ENCODE data around the gene ZNF808. TPM values are rescaled to one million over a fixed set of nuclear protein-coding genes. Genes with fewer than 3 reads are reported as not detected.
"Not testable (repeated sequence)": the region's sequence is repeated elsewhere in the genome, so short reads cannot be mapped to it uniquely, and the experiment has no call there.

ZNF808 gene
- total RNA-seq (10 to 100 TPM; 28.4 to 31.5 TPM), polyA plus RNA-seq (ENCODE audit: insufficient read depth, low read depth, low replicate concordance) (10.0 TPM)
- long read RNA-seq, donor 1, partial matches to known transcripts, result 0 of 1 reads
- long read RNA-seq, donor 1, other reads (novel, unspliced or antisense), result 0 of 1 reads
- long read RNA-seq, donor 2, partial matches to known transcripts, result 0 of 1 reads
- long read RNA-seq, donor 2, other reads (novel, unspliced or antisense), result 0 of 1 reads

DNA sequence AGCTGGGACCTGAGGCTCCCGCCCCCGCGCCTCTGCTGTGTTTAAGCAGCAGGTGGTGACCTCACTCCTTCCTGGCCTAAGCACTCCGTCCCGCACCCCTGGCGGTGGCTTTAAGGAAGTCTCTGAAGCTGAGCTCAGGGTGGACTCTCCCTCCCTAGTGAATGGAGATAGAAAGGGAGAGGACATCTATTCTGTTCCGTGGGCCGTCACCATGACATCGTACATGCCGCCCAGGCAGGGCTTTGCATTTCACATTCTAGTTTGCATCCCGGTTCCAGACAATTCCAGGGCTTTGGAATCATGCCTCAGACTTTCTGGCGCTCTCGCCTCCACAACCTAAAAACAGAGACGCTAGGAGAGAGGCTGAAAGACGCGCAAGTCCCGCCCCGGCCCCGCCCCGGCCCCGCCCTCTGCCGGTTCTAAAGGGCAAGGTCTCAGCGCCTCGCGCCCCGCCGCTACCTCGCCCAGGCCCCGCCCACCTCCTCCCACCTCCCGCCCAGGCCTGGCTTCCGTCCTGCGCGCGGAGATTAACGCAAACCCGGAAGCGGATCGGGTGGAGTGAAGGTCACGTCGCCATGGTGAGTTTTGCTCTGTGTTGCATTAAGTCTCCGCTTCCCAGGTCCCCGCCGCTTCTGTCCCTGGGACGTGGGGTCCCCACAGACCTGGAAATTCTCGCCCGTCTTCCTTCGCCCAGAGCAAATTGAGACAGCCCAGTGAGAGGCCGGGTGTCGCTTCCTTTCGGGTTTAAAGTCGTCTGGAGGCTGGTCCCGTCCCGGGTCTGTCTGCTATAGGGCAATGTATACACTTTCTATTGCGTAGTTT lies at the start of gene ZNF808:
Gene ZNF808, plus strand, starts transcription at position 535 of the 822 bp plus-strand sequence. CDS start 15,617 bp downstream, outside the sequence.
- Histone ChIP-seq H3K4me1 (peaks cover 5% of the 10 kb centered on the region), H3K27ac (peak within 1 kb of the TSS; percentile 31 to 85)

GRCh38 chr19:52484111-52484743 lies 43.2 kb upstream of the ZNF808 start:
- H3K27ac ChIP-seq; H3K9me3 ChIP-seq; H3K27me3 ChIP-seq; H3K36me3 ChIP-seq (ENCODE audit: low read depth, missing control alignments); H3K4me1 ChIP-seq; H3K4me3 ChIP-seq; intact Hi-C loops (cut with DNase I; ENCODE audit: low total_unique reads); DNase-seq: not testable (repeated sequence)
- 48 to 54% methylated on average over 4 to 7 of the region's 7 CpGs for WGBS, 2 donors

More for the DNA sequence above, at the start of gene ZNF808:
- Histone ChIP-seq H3K36me3 (ENCODE audit: low read depth, missing control alignments) (no peaks in the 10 kb centered on the region), H3K27me3 (no peaks in the 10 kb centered on the region), H3K4me3 (peak within 1 kb of the TSS; percentile 77 to 82), H3K9me3 (no peaks in the 10 kb centered on the region)
- DNase-seq, result peak; percentile 97
- intact Hi-C loops (cut with DNase I; ENCODE audit: low total_unique reads), result no loop called here
- TF ChIP-seq, protein P1, sequence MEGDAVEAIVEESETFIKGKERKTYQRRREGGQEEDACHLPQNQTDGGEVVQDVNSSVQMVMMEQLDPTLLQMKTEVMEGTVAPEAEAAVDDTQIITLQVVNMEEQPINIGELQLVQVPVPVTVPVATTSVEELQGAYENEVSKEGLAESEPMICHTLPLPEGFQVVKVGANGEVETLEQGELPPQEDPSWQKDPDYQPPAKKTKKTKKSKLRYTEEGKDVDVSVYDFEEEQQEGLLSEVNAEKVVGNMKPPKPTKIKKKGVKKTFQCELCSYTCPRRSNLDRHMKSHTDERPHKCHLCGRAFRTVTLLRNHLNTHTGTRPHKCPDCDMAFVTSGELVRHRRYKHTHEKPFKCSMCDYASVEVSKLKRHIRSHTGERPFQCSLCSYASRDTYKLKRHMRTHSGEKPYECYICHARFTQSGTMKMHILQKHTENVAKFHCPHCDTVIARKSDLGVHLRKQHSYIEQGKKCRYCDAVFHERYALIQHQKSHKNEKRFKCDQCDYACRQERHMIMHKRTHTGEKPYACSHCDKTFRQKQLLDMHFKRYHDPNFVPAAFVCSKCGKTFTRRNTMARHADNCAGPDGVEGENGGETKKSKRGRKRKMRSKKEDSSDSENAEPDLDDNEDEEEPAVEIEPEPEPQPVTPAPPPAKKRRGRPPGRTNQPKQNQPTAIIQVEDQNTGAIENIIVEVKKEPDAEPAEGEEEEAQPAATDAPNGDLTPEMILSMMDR (IDR thresholded peaks at IDR 0.05), result peak; percentile 48 to 67 (median 64)
- no peak for TF ChIP-seq POLR2A (IDR thresholded peaks at IDR 0.05)
- 1% methylated on average over 25 to 52 of the region's 54 CpGs for WGBS, 2 donors

DNA sequence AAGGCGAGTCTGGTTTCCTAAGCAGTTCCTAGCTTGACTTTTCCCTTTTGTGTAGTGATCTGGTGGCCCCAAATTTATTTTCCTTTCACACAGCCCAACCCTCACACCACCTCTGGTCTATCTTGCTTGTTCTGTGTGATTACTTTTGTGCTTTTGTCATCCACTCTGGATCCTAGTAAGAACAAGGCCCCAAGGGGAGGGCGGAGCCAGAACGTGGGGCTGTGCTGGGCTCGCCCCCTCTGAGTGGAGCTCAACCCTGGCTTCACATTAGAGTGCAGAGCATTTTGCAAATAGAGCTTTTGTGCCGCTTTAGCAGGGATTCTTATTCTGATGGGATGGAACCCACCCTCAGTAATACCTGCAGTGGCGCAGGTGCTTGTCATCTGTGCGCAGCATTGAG lies 42.4 kb upstream of the ZNF808 start:
- H3K27ac ChIP-seq; H3K36me3 ChIP-seq (ENCODE audit: low read depth, missing control alignments); DNase-seq; H3K4me3 ChIP-seq; intact Hi-C loops (cut with DNase I; ENCODE audit: low total_unique reads); H3K4me1 ChIP-seq; H3K9me3 ChIP-seq; H3K27me3 ChIP-seq: not testable (repeated sequence)
- WGBS, 2 donors, result 54 to 65% methylated on average over 7 of the region's 7 CpGs

DNA sequence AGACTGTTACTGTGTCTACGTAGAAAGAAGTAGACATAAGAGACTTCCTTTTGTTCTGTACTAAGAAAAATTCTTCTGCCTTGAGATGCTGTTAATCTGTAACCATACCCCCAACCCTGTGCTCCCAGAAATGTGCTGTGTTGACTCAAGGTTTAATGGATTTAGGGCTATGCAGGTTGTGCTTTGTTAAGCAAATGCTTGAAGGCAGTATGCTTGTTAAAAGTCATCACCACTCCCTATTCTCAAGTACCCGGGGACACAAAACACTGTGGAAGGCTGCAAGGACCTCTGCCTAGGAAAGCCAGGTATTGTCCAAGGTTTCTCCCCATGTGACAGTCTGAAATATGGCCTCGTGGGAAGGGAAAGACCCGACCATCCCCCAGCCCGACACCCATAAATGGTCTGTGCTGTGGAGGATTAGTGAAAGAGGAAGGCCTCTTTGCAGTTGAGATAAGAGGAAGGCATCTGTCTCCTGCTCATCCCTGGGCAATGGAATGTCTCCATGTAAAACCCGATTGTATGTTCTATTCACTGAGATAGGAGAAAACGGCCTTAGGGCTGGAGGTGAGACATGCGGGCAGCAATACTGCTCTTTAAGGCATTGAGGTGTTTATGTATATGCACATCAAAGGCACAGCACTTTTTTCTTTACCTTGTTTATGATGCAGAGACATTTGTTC lies 41.8 kb upstream of the ZNF808 start:
- DNase-seq; H3K36me3 ChIP-seq (ENCODE audit: low read depth, missing control alignments); H3K27me3 ChIP-seq; H3K9me3 ChIP-seq; intact Hi-C loops (cut with DNase I; ENCODE audit: low total_unique reads); H3K4me3 ChIP-seq; H3K4me1 ChIP-seq; H3K27ac ChIP-seq: not testable (repeated sequence)
- WGBS, 2 donors, result 32 to 37% methylated on average over 8 of the region's 8 CpGs

DNA sequence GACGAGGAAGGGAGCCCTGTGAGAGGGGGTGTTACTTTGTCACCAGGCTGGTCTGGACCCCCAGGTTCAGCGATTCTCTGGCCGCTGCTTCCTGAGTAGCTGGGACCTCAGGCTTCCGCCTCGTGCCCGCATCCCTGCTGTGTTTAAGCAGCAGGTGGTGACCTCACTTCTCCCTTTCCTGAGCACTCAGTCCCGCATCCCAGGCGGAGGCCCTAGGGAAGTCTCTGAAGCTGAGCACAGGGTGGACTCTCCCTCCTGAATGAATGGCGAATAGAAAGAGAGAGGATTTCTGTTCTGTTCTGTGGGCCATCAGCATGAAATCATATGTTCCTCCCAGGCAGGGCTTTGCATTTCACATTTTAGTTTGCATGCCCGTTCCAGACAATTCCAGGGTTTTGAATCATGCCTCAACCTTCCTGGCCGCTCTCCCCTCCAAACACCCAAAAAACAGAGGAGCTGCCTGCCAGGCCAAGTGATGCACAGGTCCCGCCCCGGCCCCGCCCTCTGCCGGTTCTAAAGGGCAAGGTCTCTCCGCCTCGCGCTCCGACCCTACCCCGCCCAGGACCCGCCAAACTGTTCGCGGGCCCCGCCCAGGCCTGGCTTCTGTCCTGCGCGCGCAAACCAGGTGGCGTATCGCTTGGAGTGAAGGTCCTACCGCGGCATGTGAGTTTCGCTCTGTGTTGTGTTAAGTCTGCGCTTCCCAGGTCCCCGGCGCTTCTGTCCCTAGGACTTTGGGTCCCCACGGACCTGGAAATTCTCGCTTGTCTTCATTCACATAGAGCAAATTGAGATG lies 35.1 kb upstream of the ZNF808 start:
- H3K36me3 ChIP-seq (ENCODE audit: low read depth, missing control alignments), result no peaks in the 10 kb centered on the region
- no peaks in the 10 kb centered on the region for H3K27me3 ChIP-seq
- H3K4me1 ChIP-seq, result no peaks in the 10 kb centered on the region
- DNase-seq, result peak; percentile 72
- intact Hi-C loops (cut with DNase I; ENCODE audit: low total_unique reads), result no loop called here
- no peak overlapping the region for H3K27ac ChIP-seq
- no peak for TF ChIP-seq POLR2A (IDR thresholded peaks at IDR 0.05)
- TF ChIP-seq, protein P1 (IDR thresholded peaks at IDR 0.05), result no peak
- H3K9me3 ChIP-seq, result no peaks in the 10 kb centered on the region
- peak overlapping the region; percentile 6 to 51 for H3K4me3 ChIP-seq
- 41 to 47% methylated on average over 19 to 37 of the region's 37 CpGs for WGBS, 2 donors
